GM12878 (cell line): ENCODE results near the gene DPPA4. TPM values are rescaled to one million over a fixed set of nuclear protein-coding genes. Genes with fewer than 3 reads are reported as not detected.

Source experiments
- ATAC-seq: fragments of 200-7000 bp; cut with Tn5 transposase; 3 replicates; pipeline ENCODE4 v1.9.1; 2020; ENCODE audit warnings: mild to moderate bottlenecking, moderate library complexity
- BruUV-seq: library from RNA; stranded (reverse); fragments of 400-500 nt; replicated peaks from 2 replicates; lab custom pipeline; 2021; lab: Mats Ljungman, UMichigan
- CTCF ChIA-PET: fragments of 300-600 bp; sonication (Branson Sonifier 250); formaldehyde crosslinking; extraction: SDS; loops from one replicate; lab custom pipeline; 2021; ENCODE audit warnings: inconsistent platforms; lab: Yijun Ruan, JAX
- POLR2A ChIA-PET: fragments of 350-600 bp; formaldehyde crosslinking; extraction: SDS; loops from one replicate; lab custom pipeline; 2021; ENCODE audit warnings: inconsistent platforms; lab: Charles Lee
- RAD21 ChIA-PET: fragments of 300-600 bp; sonication (Branson Sonifier 250); formaldehyde crosslinking; loops from one replicate; lab custom pipeline; 2023; ENCODE audit warnings: antibody characterized with exemption; ENCODE audit not compliant: unreplicated experiment; lab: Charles Lee
- SMC1A ChIA-PET: fragments of 300-600 bp; sonication (Branson Sonifier 250); formaldehyde crosslinking; loops from one replicate; lab custom pipeline; 2023; ENCODE audit not compliant: unreplicated experiment, uncharacterized antibody; lab: Charles Lee
- DNase-seq: peaks from one replicate; pipeline ENCODE4 v3.0.0-alpha.2; 2011; ENCODE audit warnings: low read depth, low spot score
- FAIRE-seq: peaks from 3 replicates; lab custom pipeline; 2011; peaks lifted over from hg19 to GRCh38; lab: Jason Lieb, UNC
- H2AFZ ChIP-seq: 2 replicates; pipeline ENCODE4 v1.6.0; 2011; ENCODE audit warnings: low read depth, low read length, control low read depth; ENCODE audit not compliant: control insufficient read depth
- H3K27ac ChIP-seq: 2 replicates; pipeline ENCODE4 v1.5.1; 2011; ENCODE audit warnings: control low read depth; ENCODE audit not compliant: control insufficient read depth, insufficient read depth
- H3K27me3 ChIP-seq, 2 experiments: replicated peaks in 1 of 2; 2 replicates each; pipeline versions ENCODE4 v1.6.0 to v1.6.1; 2011; ENCODE audit warnings: low read length in 1 of 2; ENCODE audit not compliant: control insufficient read depth in 2 of 2, insufficient read depth in 2 of 2
- H3K36me3 ChIP-seq, 2 experiments: 2 replicates each; pipeline ENCODE4 v1.5.1; 2011; ENCODE audit warnings: low read length in 1 of 2; ENCODE audit not compliant: control insufficient read depth in 2 of 2, insufficient read depth in 2 of 2
- H3K4me1 ChIP-seq: 2 replicates; pipeline ENCODE4 v1.6.1; 2011; ENCODE audit warnings: mild to moderate bottlenecking, low read length, moderate library complexity, mixed read lengths; ENCODE audit not compliant: control insufficient read depth, insufficient read depth
- H3K4me2 ChIP-seq: 2 replicates; pipeline ENCODE4 v1.6.0; 2011; ENCODE audit warnings: control low read depth; ENCODE audit not compliant: control insufficient read depth, insufficient read depth
- H3K4me3 ChIP-seq: fragments of 200-600 bp; sonication (generic); 2 replicates; pipeline ENCODE4 v1.5.1; 2016
- H3K79me2 ChIP-seq: 2 replicates; pipeline ENCODE4 v1.6.0; 2011; ENCODE audit warnings: low read length; ENCODE audit not compliant: control insufficient read depth, insufficient read depth
- H3K9ac ChIP-seq: 2 replicates; pipeline ENCODE4 v1.8.0; 2011; ENCODE audit warnings: low read length, control low read depth, mixed read lengths; ENCODE audit not compliant: control insufficient read depth, insufficient read depth
- H3K9me3 ChIP-seq: replicated peaks from 3 replicates; pipeline ENCODE4 v1.5.1; 2011; ENCODE audit warnings: mild to moderate bottlenecking, low read length; ENCODE audit not compliant: control insufficient read depth, insufficient read depth
- H4K20me1 ChIP-seq: 2 replicates; pipeline ENCODE4 v1.6.0; 2011; ENCODE audit not compliant: control insufficient read depth, insufficient read depth
- CBX3 ChIP-seq: fragments of 200-600 bp; sonication (generic); IDR thresholded peaks from 2 replicates; pipeline ENCODE4 v1.6.1; 2016; ENCODE audit warnings: low read depth, borderline replicate concordance
- NFYB ChIP-seq: IDR thresholded peaks from 2 replicates; pipeline ENCODE4 v1.6.1; 2011; ENCODE audit warnings: low read depth, mild to moderate bottlenecking, low read length, improper control_type of control experiment, moderate library complexity; ENCODE audit not compliant: insufficient read depth
- SUZ12 ChIP-seq: fragments of 200-600 bp; sonication (generic); IDR thresholded peaks from one replicate; pipeline ENCODE4 v1.6.1; 2018; ENCODE audit warnings: antibody characterized with exemption, mild to moderate bottlenecking; ENCODE audit not compliant: unreplicated experiment
- ZBED1 ChIP-seq: IDR thresholded peaks from 2 replicates; pipeline ENCODE4 v1.6.1; 2016; ENCODE audit warnings: borderline replicate concordance
- WGBS: methylation state at CpG from one replicate; pipeline ENCODE4 v1.1.6; 2016; ENCODE audit warnings: low lambda C conversion rate; ENCODE audit not compliant: insufficient replicate concordance, insufficient coverage; ENCODE audit errors: missing lambda C conversion rate; 5-methylcytosine and 5-hydroxymethylcytosine counted together
- in situ Hi-C: fragments of 300-500 bp; cut with MboI; formaldehyde crosslinking; loops from 9 replicates; pipeline ENCODE4 v1.14.3; 2018; ENCODE audit warnings: mixed read lengths
- intact Hi-C: fragments of 100-400 bp; cut with micrococcal nuclease; formaldehyde crosslinking; loops from one replicate; pipeline ENCODE4 v1.14.2; 2022; ENCODE audit not compliant: unreplicated experiment
- polyA plus RNA-seq, 11 experiments: library from polyadenylated mRNA; depleted of rRNA in 4 of 11; unstranded in 6 of 11; stranded (reverse) in 5 of 11; fragments of >200 nt; fragmentation: Nextera tagmentation in 4 of 11; fragmentation: Illumina TruSeq in 1 of 11; extraction: Ambion mirVana in 4 of 11; extraction: Trizol in 1 of 11; gene quantifications; 1 replicate in 1 of 11; 2 replicates in 10 of 11; pipeline versions ENCODE4 v1.2.1 to v1.2.3, GENCODE V29; 2011 to 2016; ENCODE audit warnings: inconsistent platforms in 2 of 11, missing spikeins in 2 of 11, low read depth in 1 of 11
- total RNA-seq, 4 experiments: library from RNA; depleted of rRNA in 3 of 4; stranded (reverse); fragments of >200 nt in 3 of 4; fragmentation: Illumina TruSeq in 1 of 4; extraction: Trizol in 1 of 4; gene quantifications; 2 replicates each; pipeline versions ENCODE4 v1.2.1 to v1.2.3, GENCODE V29; 2013 to 2021
- TF ChIP-seq, protein P1 (sequence below): fragments of 450-650 bp; IDR thresholded peaks from 2 replicates; pipeline ENCODE4 v1.6.1; 2017; ENCODE audit warnings: mild to moderate bottlenecking, low read depth, inconsistent platforms; ENCODE audit not compliant: poor library complexity, severe bottlenecking

DPPA4 gene
- total and polyA plus RNA-seq, 10 of the 15 experiments (the other 5 are each of a cell fraction or from before 2014, with no cell fraction given), result 0.01 to 0.90 (median 0.44) TPM; not detected in 5

DNA sequence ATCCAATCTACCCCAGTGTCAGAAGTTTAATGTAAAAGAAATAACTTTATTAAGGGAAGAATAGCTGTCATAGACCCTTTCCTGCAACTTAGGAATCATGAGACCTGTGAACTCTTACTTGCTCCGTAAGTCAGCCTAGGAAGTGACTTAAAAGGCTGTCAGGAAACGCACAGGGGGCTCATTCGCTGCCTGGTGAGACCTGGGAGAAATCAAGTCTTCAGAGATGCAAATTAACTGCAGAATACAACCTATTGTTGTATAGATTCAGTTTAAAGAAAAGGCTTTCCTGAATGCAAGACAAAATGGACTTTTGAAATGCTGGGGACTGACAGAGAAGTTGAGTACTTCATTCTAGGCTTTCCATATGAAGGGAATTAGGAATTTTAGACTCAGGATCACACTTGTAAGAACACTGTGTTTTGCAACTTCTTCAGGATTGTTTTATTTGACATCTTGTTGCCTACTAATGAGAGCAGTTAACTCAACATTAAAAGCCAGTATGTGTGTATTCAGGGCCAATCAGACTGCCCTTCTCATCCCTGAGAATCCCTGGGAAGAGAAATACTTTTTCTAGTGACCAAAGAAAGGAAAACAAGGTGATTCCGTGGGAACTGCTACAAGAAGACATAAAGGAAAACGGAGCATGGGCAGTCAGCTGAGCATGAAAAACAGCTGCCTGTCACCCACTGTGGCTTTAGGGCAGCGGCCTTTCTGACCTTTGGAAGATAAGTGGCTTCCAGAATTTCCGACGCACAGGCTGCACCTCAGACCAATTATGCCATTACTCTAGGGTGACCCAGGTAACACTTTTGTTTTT lies 18.5 kb upstream of the DPPA4 start:
- no TSS peak for BruUV-seq
- no peak for DNase-seq
- no peak for FAIRE-seq
- Histone ChIP-seq H3K4me3 (no peak overlapping the region), H3K79me2 (no peaks in the 10 kb centered on the region), H4K20me1 (no peaks in the 10 kb centered on the region), H3K9me3 (no peaks in the 10 kb centered on the region), H3K4me1 (no peaks in the 10 kb centered on the region), H3K27me3 (no peaks in the 10 kb centered on the region), H2AFZ (no peak overlapping the region), H3K4me2 (no peak overlapping the region), H3K36me3 (no peaks in the 10 kb centered on the region), H3K9ac (no peak overlapping the region), H3K27ac (no peak overlapping the region)
- ChIA-PET SMC1A (no interaction called here), CTCF (no interaction called here), POLR2A (no interaction called here), RAD21 (no interaction called here)
- no peak for ATAC-seq
- no peak for TF ChIP-seq NFYB
- no peak for TF ChIP-seq ZBED1
- no peak for TF ChIP-seq SUZ12
- TF ChIP-seq, protein P1, sequence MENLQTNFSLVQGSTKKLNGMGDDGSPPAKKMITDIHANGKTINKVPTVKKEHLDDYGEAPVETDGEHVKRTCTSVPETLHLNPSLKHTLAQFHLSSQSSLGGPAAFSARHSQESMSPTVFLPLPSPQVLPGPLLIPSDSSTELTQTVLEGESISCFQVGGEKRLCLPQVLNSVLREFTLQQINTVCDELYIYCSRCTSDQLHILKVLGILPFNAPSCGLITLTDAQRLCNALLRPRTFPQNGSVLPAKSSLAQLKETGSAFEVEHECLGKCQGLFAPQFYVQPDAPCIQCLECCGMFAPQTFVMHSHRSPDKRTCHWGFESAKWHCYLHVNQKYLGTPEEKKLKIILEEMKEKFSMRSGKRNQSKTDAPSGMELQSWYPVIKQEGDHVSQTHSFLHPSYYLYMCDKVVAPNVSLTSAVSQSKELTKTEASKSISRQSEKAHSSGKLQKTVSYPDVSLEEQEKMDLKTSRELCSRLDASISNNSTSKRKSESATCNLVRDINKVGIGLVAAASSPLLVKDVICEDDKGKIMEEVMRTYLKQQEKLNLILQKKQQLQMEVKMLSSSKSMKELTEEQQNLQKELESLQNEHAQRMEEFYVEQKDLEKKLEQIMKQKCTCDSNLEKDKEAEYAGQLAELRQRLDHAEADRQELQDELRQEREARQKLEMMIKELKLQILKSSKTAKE, result no peak
- TF ChIP-seq CBX3, result no peak
- intact Hi-C loops (no loop called here), in situ Hi-C loops (no loop called here)
- WGBS, result 36% methylated on average over 8 of the region's 8 CpGs
